ENCODE measurements around the gene GPR158.
"Not testable (repeated sequence)": the region's sequence is repeated elsewhere in the genome, so short reads cannot be mapped to it uniquely, and the experiment has no call there.

GPR158 gene

DNA sequence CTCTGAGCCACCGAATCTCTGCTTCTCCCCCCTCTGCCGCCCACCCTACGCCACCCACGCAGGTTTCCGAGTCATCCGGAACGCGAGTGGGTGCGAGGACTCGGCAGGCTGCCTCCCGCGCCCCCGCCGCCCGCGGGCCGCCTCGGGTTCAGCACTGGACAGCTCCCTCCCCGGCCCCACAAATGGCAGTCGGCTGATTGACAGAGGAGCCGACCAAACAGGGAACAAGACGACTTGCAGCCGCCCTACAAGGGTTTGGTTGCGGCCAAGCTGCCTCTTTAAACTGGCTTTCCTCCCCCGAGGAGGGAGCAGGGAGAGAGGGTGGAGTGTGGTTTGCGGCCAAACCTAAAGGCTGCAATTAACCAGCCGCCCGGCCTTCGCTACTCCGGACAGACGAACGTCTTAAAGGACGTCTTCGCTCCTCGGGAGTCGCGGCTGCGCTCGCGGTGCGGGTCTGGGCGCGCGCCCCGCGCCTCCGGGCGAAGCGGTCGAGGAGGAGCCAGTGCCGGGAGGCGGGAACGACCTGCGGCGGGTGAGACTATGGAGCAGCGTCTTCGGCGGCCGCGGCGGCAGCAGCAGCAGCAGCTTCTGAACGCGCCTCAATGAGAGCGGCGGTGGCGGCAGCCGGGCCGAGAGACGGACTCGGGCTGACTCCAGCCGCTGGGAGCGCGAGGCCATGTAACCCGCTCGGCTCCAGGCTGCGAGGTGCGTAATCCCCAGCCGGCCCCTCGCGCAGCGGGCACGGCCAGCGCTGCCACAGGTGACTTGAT is at the start of gene GPR158:
Gene GPR158 (plus strand): TSS at position 541 of the 770 bp plus-strand sequence. CDS start 420 bp downstream, outside the sequence.
- peak; percentile 67 for DNase-seq

DNA sequence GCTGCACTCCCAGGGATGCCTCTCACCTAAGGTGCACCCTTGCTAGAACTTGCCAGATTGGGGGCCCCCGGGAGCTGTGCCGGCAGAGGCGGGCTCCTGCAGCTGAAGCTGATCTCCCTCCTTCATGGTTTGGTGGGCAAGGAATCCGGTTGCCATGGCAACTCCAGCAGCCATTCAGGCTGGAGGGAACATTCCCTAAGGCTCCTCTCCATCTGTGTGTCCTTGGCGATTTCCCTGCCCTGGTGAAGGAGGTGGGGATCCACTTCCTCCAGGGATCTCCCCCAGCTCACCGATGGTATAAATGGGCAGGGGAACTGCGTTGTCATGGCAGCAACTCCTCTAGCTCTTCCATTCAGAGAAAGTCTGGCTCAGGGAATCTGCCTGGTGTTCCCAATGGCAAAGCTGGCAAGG is 49.6 kb upstream of the GPR158 start:
- DNase-seq: no peak

DNA sequence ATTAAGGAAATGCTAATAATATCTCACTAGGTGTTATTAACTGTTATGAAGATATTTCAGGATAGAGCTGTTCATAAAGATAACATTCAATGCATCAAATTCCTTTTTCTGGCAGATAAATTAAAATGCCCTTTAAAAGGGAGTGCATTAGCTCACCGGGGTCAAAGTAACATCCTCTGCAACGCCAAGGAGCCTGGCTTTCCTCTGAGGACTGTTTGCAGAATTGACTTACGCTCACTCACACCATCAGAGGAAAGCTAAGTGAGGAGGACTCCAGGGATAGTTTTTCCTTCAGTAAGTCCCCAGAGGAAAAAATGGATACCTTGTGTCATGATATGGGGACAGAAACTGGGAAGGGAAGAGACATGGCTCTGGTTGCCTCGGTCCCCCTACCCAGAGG is 45.2 kb upstream of the GPR158 start:
- no peak for DNase-seq

GRCh38 chr10:25130906-25131305 is 43.9 kb upstream of the GPR158 start:
- no peak for DNase-seq

GRCh38 chr10:25142116-25142864 is 32.5 kb upstream of the GPR158 start:
- no peak for DNase-seq

GRCh38 chr10:25157650-25158049 is 17.2 kb upstream of the GPR158 start:
- DNase-seq: no peak

DNA sequence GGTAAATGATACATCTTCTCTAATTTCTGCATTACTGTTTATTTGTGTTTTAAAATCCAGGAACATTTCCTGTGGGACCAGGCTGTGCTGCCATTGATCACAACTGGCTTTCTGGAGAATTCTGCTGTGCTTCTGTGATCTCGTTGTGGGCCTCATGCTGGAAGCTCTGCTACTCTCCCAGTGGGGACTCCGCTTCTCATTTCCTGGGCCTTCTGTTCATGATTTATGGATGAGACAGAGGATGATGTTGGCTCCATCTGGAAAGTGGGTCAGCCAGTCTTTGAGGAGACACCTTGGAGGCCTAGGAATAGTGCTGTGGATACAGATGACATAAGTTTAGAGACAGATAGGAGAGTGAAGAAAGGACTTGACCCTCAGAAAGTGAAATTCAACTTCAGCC is 15.2 kb upstream of the GPR158 start:
- no peak for DNase-seq

- no peak for DNase-seq
Measured at GRCh38 chr10:25162391-25162790, 12.4 kb upstream of the GPR158 start.

- not testable (repeated sequence) for DNase-seq
Measured at GRCh38 chr10:25163464-25163863, 11.3 kb upstream of the GPR158 start.

GRCh38 chr10:25169740-25170139 is 5.1 kb upstream of the GPR158 start:
- DNase-seq: no peak

GRCh38 chr10:25170627-25171026 is 4.2 kb upstream of the GPR158 start:
- no peak for DNase-seq

DNA sequence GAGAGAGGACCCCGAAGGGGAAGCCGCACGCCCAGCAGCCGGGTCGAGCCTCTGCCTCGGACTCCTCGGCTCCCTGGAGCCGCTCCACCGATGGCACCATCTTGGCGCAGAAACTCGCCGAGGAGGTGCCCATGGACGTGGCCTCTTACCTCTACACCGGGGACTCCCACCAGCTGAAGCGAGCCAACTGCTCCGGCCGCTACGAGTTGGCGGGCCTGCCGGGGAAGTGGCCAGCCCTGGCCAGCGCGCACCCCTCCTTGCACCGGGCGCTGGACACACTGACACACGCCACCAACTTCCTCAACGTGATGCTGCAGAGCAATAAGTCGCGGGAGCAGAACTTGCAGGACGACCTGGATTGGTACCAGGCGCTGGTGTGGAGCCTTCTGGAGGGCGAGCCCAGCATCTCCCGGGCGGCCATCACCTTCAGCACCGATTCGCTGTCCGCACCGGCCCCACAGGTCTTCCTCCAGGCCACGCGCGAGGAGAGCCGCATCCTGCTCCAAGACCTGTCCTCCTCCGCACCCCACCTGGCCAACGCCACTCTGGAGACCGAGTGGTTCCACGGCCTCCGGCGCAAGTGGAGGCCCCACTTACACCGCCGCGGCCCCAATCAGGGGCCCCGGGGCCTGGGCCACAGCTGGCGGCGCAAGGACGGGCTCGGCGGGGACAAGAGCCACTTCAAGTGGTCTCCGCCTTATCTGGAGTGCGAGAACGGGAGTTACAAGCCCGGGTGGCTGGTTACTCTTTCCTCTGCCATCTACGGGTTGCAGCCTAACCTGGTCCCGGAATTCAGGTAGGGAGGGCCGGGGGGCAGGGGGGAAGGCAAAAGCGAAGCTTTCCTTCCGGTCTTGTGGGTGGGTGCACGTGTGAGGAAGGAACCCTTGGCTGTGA is 973 bp downstream of the GPR158 start:
- no peak for DNase-seq

DNA sequence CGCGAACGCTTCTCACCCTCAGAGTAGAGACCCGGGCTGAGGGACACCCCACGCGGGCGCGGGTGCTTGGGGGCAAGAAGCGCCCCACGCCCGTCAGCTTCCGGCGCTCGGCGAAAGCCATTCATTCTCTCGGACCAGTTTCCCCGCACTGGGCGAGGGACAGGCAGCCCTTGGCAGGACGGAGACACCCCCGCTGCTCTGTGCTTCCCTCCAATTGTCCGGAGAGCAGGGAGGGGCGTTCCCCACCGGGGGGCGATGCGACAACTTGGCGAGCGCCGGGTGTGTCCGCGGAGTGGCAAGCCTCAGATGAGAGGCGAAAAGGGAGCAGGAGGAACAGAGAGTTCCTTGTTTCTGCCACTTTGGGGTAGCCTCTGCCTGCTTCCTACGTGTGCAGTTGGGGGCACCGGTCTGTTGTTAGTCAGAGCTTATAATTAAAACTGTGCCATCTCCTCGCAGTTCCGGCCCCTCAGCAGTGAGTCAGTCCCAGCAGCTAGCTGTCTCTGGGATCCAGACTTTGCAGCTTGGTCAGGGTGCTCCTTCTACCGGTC is 1.7 kb downstream of the GPR158 start:
- no peak for DNase-seq

DNA sequence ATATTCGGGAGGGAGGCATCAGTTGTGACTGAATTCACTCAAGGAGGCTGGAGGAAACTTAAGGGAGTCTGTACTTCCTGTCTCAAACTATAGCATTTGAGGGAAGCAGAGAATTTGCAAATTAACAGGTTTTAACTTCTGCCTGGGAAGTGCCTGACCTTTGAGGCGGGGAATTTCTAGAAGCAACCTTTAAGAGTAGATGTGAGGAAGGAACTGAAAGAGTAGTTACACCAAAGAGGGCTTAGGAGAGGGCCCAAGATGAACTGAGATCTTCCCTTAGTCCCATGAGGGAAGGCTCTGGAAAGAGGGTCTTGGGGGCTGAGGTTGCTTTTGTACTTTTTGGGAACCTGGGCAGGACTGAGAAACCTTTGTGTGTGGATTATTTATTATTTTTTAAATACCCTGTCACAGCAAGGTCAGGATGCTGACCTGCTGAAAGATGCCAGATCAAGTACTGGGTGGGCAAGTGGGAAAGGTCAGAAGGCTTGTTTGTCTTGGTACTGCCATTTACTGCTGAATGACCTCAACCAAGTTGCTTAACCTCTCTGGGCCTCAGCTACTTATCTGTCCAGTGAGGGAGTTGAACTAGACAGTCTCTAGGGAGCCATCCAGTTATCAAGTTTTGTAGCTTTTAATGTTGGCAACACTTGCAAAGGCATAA is 2.4 kb downstream of the GPR158 start:
- no peak for DNase-seq

GRCh38 chr10:25177754-25178135 is 2.9 kb downstream of the GPR158 start:
- DNase-seq: no peak

DNA sequence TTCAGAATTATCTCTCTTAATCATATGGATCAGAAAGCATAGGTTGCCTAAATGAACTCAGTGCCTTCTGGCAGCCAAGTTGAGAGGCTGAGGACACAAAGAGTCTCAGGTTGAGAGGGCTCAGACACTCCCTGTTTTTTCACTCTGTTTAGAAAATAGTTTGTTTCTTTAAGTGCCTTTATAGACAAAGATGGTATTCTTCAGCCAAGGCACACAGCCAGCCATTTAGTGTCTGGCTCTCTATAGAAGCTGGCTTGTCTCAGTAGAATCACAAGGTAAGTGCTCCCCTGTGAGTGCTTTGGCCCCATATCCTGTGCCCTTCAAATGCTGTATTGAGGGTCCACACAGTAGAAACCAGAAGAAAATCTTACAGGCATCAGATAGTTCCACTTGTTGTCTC is 3.6 kb downstream of the GPR158 start:
- no peak for DNase-seq

DNA sequence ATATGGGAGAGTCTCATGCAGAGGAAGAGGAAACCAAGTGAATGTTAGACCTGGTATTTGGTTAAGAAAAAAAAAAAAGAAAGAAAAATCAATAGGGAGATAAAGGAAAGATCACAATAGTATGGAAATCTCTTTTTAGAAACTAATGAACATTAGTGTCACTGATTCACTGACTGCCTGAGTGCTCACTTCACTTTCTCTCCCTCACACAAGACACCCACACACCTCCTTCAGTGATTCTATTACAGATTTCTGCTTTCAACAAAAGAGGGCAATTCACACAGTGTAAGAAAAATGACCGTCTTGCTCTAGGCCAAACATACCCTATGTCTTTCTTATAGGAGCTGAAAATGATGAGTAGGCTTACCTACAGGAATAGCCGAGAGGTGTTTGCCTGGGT is 6.0 kb downstream of the GPR158 start:
- no peak for DNase-seq

GRCh38 chr10:25182636-25183035 is 7.8 kb downstream of the GPR158 start:
- DNase-seq: no peak

- DNase-seq: no peak
Measured at GRCh38 chr10:25191162-25191895, 16.5 kb downstream of the GPR158 start.

DNA sequence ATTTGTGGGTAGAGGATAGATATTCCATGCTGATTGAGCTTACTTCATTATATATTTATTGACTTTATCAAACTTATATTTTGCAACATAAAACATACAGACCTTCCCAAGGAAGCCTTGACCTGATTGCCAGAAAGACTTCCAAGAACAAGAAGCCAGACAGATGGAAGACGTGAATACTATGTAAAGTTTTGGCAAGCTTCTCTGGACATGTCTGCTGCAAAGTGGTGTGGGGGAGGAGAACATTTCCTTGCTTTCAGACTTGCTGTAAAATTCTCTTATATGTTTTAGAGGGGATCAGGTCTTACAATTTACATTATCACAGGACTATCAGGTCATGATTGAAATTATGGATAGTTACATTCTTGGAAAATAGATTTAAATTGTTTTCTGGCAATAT is 23.4 kb downstream of the GPR158 start:
- DNase-seq: no peak

DNA sequence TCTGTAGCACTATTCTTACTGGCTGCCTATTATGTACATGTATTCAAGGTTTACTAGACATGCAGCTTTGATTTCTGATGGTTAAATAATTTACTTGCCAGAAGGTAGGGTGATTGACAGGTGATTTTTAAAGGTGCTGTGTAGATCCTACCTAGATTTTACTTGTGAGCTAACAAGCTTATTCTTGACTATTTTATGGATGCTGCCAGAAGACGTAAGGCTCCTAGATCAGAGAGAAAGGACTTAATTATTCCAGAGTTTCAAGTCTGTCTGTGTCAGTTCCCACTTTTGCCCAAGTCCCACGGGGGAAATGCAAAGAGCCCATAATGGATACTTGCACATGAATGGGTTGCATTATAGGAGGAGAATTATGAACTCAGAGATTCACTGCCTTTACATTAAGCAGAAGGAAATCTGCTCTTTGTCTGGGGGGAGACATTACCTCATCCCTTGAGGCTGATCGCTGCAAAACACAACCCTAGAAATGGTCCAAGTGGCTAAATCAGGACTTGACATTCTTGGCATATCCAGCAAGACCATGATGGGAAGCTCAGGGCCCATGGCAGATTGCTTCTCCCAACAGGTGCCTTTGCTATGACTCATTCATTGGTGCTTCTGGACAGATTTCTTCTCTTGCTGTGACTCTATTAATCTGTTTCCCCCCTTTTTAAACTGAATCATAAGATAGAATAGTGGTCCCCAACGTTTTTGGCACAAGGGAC is 32.1 kb downstream of the GPR158 start:
- DNase-seq: no peak

All from activated CD4-positive, alpha-beta T cell treated with anti-CD3 and anti-CD28 coated beads, Interleukin-2, Interleukin-6, amounts not matched to agents 100 ng/mL and 50 ng/mL, durations not matched to agents 16 hours and 8 hours (primary cell).